Natural killer cell treated with Interleukin-12 subunit alpha and Interleukin-12 subunit beta and Interleukin-15 and Interleukin-18, amount 100 ng/mL, for 72 hours (primary cell): ENCODE results near the gene KCNJ9. TPM values are rescaled to one million over a fixed set of nuclear protein-coding genes. Genes with fewer than 3 reads are reported as not detected.

ENCODE experiments used
- ATAC-seq, 2 donors: fragments of 150-1000 bp; cut with Tn5 transposase in 1 of 2; sonication (Bioruptor Pico), chemical (Tn5 transposase) in 1 of 2; 2 replicates each; pipeline ENCODE4 v1.10.0; 2021
- DNase-seq: peaks from one replicate; pipeline ENCODE4 v3.0.0; 2022; ENCODE audit warnings: low spot score
- H3K27ac Mint-ChIP-seq, 2 donors: 1 replicate in 1 of 2; 2 replicates in 1 of 2; pipeline ENCODE4 v1.8.0; 2022; ENCODE audit warnings: mixed read lengths in 2 of 2, mild to moderate bottlenecking in 1 of 2, moderate library complexity in 1 of 2
- H3K27me3 Mint-ChIP-seq, 2 donors: 1 replicate in 1 of 2; 2 replicates in 1 of 2; pipeline ENCODE4 v1.8.0; 2022; ENCODE audit warnings: mixed read lengths in 2 of 2
- H3K36me3 Mint-ChIP-seq: one replicate; pipeline ENCODE4 v1.8.0; 2022; ENCODE audit warnings: mixed read lengths
- H3K4me1 Mint-ChIP-seq, 2 donors: 1 replicate in 1 of 2; 2 replicates in 1 of 2; pipeline ENCODE4 v1.8.0; 2022; ENCODE audit warnings: low read depth in 2 of 2, mixed read lengths in 2 of 2, mild to moderate bottlenecking in 1 of 2
- H3K4me3 Mint-ChIP-seq: one replicate; pipeline ENCODE4 v1.8.0; 2022; ENCODE audit warnings: mixed read lengths
- H3K9me3 Mint-ChIP-seq: 2 replicates; pipeline ENCODE4 v1.8.0; 2022; ENCODE audit warnings: mixed read lengths
- total RNA-seq, 2 donors: library from RNA; stranded (reverse); gene quantifications; one replicate each; pipeline ENCODE4 v1.2.3, GENCODE V29; 2022

Gene KCNJ9
- total RNA-seq, 2 donors from 2014 or later: not detected

DNA sequence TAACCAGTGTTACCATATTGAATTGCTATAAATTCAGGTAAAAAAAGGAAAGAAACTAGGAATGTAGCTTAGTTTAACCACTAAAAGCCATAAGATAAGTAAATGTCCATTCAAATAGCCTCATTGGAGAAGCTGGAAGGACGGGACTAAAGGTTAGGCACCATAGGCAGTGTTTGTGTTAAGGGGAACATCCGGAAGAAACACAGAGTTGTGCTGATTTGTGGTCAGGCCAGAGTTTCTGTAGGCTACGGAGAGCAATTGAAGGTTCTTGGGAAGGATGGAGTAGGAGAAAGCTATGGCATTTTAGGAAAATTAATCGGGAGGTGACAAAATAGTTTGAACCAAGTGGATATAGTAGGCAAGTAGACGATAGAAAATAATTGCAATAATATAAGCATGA, 10.0 kb upstream of the KCNJ9 start:
- DNase-seq (no peak), ATAC-seq (no peak)
- Mint-ChIP-seq H3K4me1 (peaks cover 6 to 11% of the 10 kb centered on the region in 2 donors), H3K36me3 (no peaks in the 10 kb centered on the region), H3K27ac (no peak overlapping the region), H3K4me3 (no peak overlapping the region), H3K9me3 (no peaks in the 10 kb centered on the region), H3K27me3 (peaks cover 33 to 47% of the 10 kb centered on the region in 2 donors)

DNA sequence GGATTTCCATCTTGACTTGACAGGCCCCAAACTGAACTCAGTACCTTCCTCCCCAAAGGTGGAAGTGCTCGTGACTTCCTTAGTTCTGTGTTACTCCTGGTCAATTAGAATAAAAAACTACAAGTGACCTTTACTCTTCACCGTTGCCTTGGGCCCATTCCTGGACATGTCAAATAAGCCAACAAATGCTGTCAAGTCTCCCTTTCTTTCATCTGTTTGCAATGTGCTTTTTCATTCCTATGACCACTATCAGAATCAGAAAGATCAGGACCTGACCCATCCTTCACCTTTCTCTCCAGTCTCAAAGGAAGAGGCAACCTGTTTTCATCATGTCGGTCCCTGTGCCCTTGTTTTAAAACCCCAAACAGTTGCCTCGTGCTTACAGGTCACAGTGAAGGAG, 6.5 kb upstream of the KCNJ9 start:
- H3K4me3 Mint-ChIP-seq: no peak overlapping the region
- DNase-seq (no peak), ATAC-seq (no peak)
- H3K9me3 Mint-ChIP-seq: no peaks in the 10 kb centered on the region
- no peaks in the 10 kb centered on the region for H3K36me3 Mint-ChIP-seq
- H3K4me1 Mint-ChIP-seq: peaks cover 6 to 7% of the 10 kb centered on the region in 2 donors
- H3K27ac Mint-ChIP-seq: no peak overlapping the region
- peaks cover 32 to 56% of the 10 kb centered on the region in 2 donors for H3K27me3 Mint-ChIP-seq

DNA sequence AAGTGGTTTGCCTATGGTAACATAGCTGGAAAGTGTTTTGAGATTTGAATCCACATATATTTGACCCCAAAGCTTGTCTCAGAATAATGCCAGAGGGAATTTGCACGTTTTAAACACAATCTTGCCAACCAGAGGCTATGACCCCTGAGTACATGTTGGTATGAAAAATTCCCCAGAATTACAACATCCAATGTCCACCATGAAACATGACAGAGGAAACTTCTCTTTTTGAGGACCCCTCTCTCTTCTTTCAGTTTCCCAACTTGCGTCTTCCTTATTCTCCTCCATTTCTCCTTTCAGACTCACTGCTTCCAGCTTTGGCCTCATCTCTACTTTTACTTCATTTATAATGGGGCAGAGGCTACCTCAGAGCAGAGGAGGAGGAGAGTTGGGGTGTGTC, 5.5 kb upstream of the KCNJ9 start:
- Mint-ChIP-seq H3K27ac (no peak overlapping the region), H3K4me3 (no peak overlapping the region), H3K36me3 (no peaks in the 10 kb centered on the region), H3K4me1 (no peaks in the 10 kb centered on the region), H3K27me3 (peaks cover 32 to 58% of the 10 kb centered on the region in 2 donors), H3K9me3 (no peaks in the 10 kb centered on the region)
- DNase-seq (no peak), ATAC-seq (no peak)

DNA sequence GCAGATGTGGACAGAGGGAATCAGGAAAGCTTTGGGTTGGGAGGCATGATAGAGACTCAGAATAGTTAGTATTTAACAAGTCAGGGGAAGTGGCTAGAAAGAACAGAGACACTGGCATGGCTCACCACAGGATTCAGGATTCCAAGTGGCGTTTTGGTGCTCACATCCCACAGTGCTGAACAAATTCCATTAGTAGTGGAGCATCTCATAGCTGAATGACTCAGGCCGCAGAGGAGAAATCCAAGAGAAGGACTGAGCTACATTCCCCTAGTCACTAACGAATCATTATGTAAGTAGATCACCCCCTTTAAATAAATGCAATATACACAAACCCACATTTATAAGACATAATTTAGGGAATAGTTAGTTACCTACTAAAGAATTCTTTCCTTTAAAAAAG, 5.0 kb upstream of the KCNJ9 start:
- no peaks in the 10 kb centered on the region for H3K4me1 Mint-ChIP-seq
- no peak for ATAC-seq

DNA sequence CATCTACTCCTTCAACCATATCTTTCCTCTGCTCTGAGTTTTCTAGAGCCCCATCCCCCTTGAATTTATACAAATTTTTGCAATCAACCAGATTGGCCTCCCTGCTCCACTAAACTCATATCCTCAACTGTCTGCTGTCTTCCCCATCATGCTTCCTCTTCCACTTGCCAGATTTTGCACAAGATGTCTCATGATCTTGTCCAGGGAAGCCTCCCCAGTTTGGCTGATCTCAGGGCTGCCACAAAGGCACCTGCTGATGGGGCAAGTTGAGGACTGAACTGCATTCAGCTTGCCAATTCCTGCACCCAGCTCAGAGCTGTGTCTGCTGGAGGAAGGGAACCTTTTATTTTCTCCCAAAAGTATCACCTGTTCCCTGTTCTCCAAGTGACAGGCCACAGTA, 3.9 kb upstream of the KCNJ9 start:
- no peaks in the 10 kb centered on the region for H3K4me1 Mint-ChIP-seq
- no peaks in the 10 kb centered on the region for H3K9me3 Mint-ChIP-seq
- DNase-seq (no peak), ATAC-seq (no peak)
- H3K36me3 Mint-ChIP-seq: no peaks in the 10 kb centered on the region
- H3K27ac Mint-ChIP-seq: no peak overlapping the region
- peaks cover 34 to 60% of the 10 kb centered on the region in 2 donors for H3K27me3 Mint-ChIP-seq
- H3K4me3 Mint-ChIP-seq: no peak overlapping the region

More for the DNA sequence above, 5.0 kb upstream of the KCNJ9 start:
- peaks cover 35 to 59% of the 10 kb centered on the region in 2 donors for H3K27me3 Mint-ChIP-seq
- no peaks in the 10 kb centered on the region for H3K36me3 Mint-ChIP-seq
- no peak for DNase-seq
- no peaks in the 10 kb centered on the region for H3K9me3 Mint-ChIP-seq
- no peak overlapping the region for H3K27ac Mint-ChIP-seq
- no peak overlapping the region for H3K4me3 Mint-ChIP-seq

DNA sequence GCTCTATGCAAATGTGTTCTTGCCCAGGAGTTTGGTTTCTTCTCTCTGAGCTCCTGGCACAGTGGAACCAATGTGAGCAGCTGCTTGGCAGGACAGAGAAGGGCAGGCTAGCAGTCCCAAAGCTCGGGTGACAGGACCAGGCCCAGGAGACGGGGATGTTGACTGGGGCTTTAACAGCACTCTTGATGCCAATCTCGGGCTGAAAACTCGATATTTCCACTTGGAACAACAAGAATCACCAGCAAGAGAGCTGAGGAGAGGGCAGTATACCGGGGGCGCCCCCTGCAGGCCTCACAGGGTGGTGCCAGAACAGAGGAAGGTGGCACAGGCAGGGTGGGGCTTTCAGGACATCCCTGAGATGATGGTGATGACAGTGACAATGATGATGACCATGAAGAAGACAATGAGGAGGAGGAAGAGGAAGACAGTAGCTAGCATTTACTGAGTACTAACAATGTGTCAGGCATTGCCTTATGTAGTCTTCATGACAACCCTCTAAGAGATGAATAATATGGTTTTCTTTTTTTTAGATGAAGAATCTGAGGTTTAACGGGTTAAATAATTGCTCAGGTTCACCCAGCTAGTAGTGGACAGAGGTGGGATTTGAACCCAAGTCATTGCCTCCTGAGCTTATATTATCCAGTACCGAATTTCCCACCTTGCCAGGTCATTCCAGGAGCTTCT, 2.7 kb upstream of the KCNJ9 start:
- no peaks in the 10 kb centered on the region for H3K4me1 Mint-ChIP-seq
- no peak overlapping the region for H3K27ac Mint-ChIP-seq
- DNase-seq (no peak), ATAC-seq (peak; percentile 78 to 79)
- peaks cover 38 to 65% of the 10 kb centered on the region in 2 donors for H3K27me3 Mint-ChIP-seq
- no peaks in the 10 kb centered on the region for H3K9me3 Mint-ChIP-seq
- no peaks in the 10 kb centered on the region for H3K36me3 Mint-ChIP-seq
- no peak overlapping the region for H3K4me3 Mint-ChIP-seq

DNA sequence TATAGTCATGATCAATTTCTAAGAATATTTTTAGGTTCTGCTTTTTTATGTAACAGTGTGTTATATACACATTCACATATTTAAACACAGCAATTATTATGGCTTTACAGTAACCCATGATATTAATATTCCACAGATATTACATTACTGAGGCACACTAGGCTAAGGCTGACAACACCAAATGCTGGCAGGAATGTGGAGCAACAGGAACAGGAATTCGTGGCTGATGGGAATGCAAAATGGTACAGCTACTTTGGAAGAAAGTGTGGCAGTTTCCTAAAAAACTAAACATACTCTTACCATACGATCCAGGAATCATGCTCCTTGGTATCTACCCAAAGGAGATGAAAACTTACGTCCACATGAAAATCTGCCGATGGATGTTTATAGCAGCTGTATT, 1.9 kb upstream of the KCNJ9 start:
- Mint-ChIP-seq H3K27me3 (peaks cover 42 to 64% of the 10 kb centered on the region in 2 donors), H3K4me3 (no peak overlapping the region), H3K4me1 (peaks cover 4% of the 10 kb centered on the region in 2 donors), H3K36me3 (no peaks in the 10 kb centered on the region), H3K27ac (no peak overlapping the region), H3K9me3 (no peaks in the 10 kb centered on the region)
- DNase-seq (no peak), ATAC-seq (no peak)

DNA sequence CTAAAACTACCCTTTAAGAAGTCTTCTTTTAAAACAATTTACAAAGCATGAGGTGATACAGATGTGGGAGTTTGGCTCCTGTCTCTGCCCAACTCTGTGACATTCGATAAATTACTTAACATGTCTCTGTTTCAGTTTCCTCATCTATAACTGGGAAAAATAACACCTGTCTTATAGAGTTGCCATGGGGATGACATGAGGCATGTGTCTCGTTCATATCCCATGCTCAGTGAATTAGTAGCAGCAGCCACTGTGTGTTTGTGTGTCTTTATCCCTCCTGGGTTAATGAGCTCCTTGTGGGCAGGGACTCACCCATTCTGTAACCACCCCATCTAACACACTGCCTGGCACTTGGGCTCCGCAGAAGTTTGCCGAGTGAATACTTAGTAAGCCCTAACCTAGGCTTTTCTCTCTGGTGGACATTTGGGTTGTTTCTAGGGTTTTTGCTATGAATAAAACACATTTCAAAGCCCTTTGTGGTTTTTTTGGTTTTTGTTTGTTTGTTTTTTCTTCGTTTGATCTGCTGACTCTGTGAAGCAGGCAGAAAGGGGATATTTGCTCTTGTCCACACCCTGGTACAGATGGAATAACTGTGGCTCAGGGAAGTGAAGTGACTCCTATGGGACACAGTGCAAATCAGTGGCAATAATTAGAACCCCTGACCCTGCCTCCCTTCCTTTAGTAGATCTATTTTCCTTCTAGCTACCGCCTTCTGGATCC, 797 bp upstream of the KCNJ9 start:
- Mint-ChIP-seq H3K36me3 (no peaks in the 10 kb centered on the region), H3K4me3 (no peak overlapping the region), H3K27me3 (peaks cover 42 to 55% of the 10 kb centered on the region in 2 donors), H3K4me1 (peaks cover 5 to 7% of the 10 kb centered on the region in 2 donors), H3K9me3 (no peaks in the 10 kb centered on the region), H3K27ac (no peak overlapping the region)
- ATAC-seq (no peak), DNase-seq (no peak)

DNA sequence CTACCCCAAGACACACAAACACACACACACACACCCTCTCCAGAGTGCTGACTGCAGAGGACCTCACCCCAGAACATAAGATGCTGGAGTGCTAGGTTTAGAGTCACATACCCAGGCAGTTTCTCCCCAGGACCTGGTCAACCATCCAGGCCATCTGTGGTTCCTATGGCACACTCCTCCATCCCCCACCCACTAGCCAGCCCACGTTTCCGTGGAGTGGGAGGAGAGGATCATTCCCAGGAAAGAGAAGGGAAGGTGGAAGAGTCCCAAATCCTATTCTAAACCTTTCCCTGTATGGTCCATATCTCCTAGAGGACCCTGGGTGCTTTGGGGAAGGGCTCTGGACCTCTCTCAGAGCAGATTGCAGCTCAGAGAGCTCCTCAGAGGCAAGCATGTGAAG, 1.1 kb downstream of the KCNJ9 start:
- H3K4me1 Mint-ChIP-seq: peaks cover 5 to 10% of the 10 kb centered on the region in 2 donors
- ATAC-seq: no peak
- peaks cover 39 to 50% of the 10 kb centered on the region in 2 donors for H3K27me3 Mint-ChIP-seq
- no peaks in the 10 kb centered on the region for H3K9me3 Mint-ChIP-seq
- H3K4me3 Mint-ChIP-seq: no peak overlapping the region
- DNase-seq: no peak
- no peak overlapping the region for H3K27ac Mint-ChIP-seq
- H3K36me3 Mint-ChIP-seq: no peaks in the 10 kb centered on the region

DNA sequence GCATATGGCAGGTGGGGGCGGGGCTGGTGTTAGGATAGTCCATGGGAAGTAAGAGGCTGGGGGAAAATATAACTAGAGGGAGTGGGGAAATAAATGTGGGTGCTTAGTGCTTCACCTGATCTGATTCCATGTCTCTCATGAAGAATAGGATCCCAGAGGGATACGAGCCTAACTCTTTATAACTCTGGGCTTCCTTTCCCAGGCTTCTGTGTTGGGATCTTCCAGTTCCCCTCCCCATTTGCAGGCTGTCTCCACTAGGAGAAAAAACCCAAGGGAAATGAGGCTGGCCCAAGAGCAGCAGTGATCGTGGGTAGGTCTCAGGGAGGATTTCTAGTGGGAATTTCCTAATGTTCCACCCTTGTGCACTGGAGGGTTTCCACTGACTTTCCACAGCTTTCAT, 1.6 kb downstream of the KCNJ9 start:
- Mint-ChIP-seq H3K4me3 (no peak overlapping the region), H3K27ac (no peak overlapping the region)

DNA sequence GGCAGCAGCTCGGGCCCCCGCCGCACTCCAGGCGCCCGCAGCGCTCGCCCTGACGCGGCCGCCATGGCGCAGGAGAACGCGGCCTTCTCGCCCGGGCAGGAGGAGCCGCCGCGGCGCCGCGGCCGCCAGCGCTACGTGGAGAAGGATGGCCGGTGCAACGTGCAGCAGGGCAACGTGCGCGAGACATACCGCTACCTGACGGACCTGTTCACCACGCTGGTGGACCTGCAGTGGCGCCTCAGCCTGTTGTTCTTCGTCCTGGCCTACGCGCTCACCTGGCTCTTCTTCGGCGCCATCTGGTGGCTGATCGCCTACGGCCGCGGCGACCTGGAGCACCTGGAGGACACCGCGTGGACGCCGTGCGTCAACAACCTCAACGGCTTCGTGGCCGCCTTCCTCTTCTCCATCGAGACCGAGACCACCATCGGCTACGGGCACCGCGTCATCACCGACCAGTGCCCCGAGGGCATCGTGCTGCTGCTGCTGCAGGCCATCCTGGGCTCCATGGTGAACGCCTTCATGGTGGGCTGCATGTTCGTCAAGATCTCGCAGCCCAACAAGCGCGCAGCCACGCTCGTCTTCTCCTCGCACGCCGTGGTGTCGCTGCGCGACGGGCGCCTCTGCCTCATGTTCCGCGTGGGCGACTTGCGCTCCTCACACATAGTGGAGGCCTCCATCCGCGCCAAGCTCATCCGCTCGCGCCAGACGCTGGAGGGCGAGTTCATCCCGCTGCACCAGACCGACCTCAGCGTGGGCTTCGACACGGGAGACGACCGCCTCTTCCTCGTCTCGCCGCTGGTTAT, 2.8 kb downstream of the KCNJ9 start:
- no peak overlapping the region for H3K27ac Mint-ChIP-seq
- ATAC-seq (peak; percentile 49 to 70), DNase-seq (no peak)
- peak overlapping the region; percentile 66 for H3K4me3 Mint-ChIP-seq
- H3K27me3 Mint-ChIP-seq: peaks cover 33 to 39% of the 10 kb centered on the region in 2 donors
- no peaks in the 10 kb centered on the region for H3K9me3 Mint-ChIP-seq
- peaks cover 5 to 10% of the 10 kb centered on the region in 2 donors for H3K4me1 Mint-ChIP-seq
- H3K36me3 Mint-ChIP-seq: no peaks in the 10 kb centered on the region

More for the DNA sequence above, 1.6 kb downstream of the KCNJ9 start:
- peaks cover 38 to 47% of the 10 kb centered on the region in 2 donors for H3K27me3 Mint-ChIP-seq
- no peaks in the 10 kb centered on the region for H3K36me3 Mint-ChIP-seq
- no peaks in the 10 kb centered on the region for H3K9me3 Mint-ChIP-seq
- H3K4me1 Mint-ChIP-seq: peaks cover 5 to 10% of the 10 kb centered on the region in 2 donors
- no peak for DNase-seq
- no peak for ATAC-seq

DNA sequence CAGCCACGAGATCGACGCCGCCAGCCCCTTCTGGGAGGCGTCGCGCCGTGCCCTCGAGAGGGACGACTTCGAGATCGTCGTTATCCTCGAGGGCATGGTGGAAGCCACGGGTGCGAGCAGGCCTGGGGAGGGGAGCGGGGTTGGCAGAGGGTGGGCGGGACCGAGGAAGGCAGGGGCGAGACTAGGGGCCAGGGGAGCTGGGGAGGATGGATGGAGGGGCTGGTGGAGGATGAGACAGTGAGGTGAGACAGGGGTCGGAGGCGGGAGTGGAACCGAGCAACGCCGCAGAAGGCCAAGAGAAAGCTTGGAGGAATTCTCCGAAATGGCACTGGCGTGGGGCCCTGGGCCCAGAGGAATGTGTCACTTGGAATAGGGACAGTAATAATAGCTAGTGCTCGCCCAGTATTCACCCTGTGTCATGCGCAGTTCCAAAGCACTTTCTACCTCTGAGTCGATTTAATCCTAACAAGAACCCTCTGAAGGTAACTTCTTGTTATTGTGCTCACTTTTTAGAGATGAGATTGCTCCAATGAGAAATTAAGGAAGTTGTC, 3.5 kb downstream of the KCNJ9 start:
- DNase-seq (no peak), ATAC-seq (no peak)
- Mint-ChIP-seq H3K27me3 (peaks cover 31 to 32% of the 10 kb centered on the region in 2 donors), H3K36me3 (no peaks in the 10 kb centered on the region), H3K4me3 (no peak overlapping the region), H3K4me1 (peaks cover 5 to 10% of the 10 kb centered on the region in 2 donors), H3K9me3 (no peaks in the 10 kb centered on the region), H3K27ac (no peak overlapping the region)

DNA sequence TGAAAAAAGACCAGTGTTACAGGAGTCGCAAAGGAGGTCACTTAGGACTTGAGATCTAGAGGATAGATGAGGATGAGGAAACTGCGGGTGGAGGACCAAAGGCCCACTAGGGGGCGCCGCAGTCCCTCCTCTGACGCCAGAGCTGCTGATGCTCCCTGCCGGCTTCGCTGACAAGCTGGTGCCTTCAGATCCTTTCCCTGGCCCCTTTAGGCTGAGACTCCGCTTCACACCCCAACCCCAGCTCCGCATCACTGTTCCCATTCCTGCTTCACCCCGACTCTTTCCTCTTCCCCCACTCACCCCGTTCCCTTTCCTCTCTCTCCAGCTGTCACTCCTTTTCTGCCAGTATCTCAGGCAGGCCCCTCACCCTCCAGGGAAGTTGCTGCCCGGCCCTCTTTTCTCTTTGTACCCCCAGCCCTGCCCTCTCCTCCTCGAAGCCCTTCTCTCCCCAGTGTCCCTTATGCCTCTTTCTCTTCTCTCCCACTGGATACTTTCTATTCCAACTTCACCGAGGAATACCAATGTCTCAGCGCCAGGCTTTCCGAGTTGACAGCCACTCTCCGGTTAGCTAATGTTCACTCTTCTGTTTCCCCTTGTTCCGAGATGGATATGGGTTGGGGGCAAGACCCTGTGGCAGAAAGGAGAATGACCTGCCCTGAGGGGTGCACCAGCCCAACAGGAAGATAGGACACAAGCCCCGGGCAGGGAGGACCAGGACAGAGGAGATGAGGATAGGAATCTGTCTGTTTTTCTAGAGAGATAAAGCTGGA, 4.5 kb downstream of the KCNJ9 start:
- DNase-seq (peak; percentile 73), ATAC-seq (peak; percentile 56 to 66)
- no peak overlapping the region for H3K27ac Mint-ChIP-seq
- H3K9me3 Mint-ChIP-seq: no peaks in the 10 kb centered on the region
- H3K4me3 Mint-ChIP-seq: no peak overlapping the region
- peaks cover 22 to 24% of the 10 kb centered on the region in 2 donors for H3K27me3 Mint-ChIP-seq
- no peaks in the 10 kb centered on the region for H3K36me3 Mint-ChIP-seq
- peaks cover 5 to 10% of the 10 kb centered on the region in 2 donors for H3K4me1 Mint-ChIP-seq
